ENCODE results near the gene TMEM233.

- TF ChIP-seq CTCF (IDR thresholded peaks at IDR 0.05; ENCODE audit: low read depth, low read length, poor library complexity, severe bottlenecking), result no peak
- TF ChIP-seq EZH2phosphoT487 (IDR thresholded peaks at IDR 0.05; ENCODE audit: borderline replicate concordance, low read length), result no peak
Measured at GRCh38 chr12:119644930-119645329, 51.4 kb downstream of the TMEM233 start.

All from DOHH2 (cell line).